Activated CD4-positive, CD25-positive, alpha-beta regulatory T cell treated with anti-CD3 and anti-CD28 coated beads, Interleukin-2, amount 50 U/mL, for 16 hours (primary cell): Measurements from ENCODE around the gene ANAPC1.
"Not testable (repeated sequence)": the region's sequence is repeated elsewhere in the genome, so short reads cannot be mapped to it uniquely, and the experiment has no call there.

Source experiments
- DNase-seq: peaks from one replicate; pipeline ENCODE4 v3.0.0-alpha.2; 2020; ENCODE audit warnings: low read depth, low spot score

Gene ANAPC1

DNA sequence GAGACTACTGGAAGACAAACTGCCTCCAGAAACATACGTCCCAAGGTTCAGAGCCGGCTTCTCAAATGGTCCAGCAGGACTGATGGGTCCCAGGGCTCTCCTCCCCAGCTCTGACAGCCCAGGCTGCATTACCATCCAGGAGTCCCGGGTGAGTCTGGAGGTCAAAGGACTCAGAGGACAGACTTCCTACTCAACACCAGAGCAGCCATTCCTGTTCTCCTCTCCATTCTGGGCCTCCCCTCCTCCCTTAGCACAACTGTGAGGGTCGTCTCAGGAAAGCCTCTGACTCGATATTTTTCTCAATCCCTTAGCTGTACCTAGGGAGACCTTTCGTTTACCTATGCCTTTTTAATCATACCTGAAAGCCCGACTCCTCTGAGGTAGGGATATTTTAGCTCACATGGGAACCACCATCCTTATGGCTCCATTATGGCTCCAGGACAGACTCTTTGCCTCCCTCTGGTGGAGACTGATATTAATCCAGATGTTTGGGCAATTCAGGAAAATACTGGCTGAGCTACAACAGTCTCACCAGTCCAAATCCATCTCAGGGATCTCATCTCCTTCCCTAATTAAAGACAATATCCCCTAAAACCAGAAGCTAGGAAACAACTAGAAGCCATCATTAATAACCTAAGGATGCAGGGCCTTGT lies 70.9 kb downstream of the ANAPC1 start:
- DNase-seq, result not testable (repeated sequence)

DNA sequence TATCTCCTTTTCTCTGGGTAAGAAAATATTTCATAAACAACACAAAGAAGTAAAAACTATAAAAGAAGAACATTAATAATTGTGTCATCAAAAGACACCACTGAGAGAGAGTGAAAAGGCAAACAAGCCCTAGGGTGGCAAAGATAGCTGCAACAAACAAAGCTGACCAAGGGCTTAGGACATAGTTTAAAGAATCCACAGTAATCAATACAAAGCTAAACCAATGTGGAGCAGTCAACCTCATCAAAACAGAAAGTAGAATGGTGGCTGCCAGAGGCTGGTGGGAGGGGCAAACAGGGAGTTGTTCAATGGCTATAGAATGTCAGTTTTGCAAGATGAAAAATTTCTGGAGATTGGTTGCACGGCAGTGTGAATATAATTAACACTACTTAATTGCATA lies 93.4 kb downstream of the ANAPC1 start:
- not testable (repeated sequence) for DNase-seq

DNA sequence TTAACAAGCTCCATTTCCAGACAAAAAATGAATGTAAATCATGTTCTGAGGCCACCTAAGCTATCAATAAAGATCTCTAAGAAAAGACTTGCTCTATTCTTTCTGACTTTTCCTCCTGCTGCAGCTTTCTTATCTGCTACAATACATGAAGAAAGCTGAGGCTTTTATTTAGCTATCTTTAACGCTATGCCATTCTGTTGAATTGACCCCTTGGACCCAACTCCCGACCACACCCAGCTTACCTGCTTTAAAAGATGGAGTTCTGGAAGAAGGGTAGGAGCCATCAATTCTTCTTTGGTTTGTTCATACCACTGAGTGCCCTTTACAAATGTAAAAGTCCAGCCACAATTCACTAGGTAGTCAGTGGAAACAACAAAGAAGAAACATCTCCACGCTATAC lies 99.9 kb downstream of the ANAPC1 start:
- not testable (repeated sequence) for DNase-seq

DNA sequence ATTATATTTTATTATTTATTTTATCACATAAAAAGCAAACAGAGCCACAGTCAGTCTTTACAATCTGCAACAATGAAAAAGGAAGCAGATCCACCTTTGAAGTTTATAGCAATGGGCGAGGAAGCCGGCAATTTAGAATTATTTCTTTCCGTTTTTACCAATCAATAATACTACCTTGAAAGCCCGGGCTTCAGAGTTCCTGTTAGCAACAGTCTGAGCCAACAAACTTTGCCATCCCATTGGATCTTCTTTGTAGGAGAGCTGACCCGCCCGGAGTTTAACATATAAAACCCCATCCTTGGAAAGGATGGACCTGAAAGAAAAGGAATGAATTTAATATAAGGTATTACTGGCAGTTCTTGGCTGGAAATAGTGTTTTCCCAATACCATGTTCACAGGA lies 101.8 kb downstream of the ANAPC1 start:
- DNase-seq, result not testable (repeated sequence)

DNA sequence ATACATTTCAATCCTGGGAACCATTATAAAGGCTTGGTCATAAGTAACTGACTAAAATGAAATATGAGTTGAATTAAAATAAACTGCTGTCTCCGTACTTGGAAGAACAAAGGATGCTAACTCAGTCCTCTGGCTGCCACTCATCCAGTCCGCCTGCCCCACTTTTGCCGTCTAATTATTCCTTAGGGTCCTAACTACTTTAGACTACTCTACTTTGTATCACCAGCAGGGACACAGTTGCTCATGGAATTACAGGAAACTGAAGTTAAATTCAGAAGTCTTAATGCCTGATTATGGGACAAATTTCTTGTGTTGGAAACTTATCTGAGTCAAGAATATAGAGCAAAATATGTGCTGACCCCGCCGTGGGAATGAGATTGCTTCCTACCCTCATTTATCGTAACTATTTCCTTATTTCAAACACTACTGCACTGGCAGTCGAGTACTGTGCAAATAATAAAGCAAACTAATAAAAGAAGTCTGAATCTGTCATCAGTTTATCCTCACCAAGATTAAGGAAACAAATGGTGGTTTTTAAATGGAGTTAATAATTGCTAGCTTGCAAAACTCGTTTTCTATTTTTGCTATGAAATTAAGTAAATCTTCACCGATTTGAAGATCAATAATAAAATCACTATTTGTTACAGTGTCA lies 102.4 kb downstream of the ANAPC1 start:
- DNase-seq, result not testable (repeated sequence)

DNA sequence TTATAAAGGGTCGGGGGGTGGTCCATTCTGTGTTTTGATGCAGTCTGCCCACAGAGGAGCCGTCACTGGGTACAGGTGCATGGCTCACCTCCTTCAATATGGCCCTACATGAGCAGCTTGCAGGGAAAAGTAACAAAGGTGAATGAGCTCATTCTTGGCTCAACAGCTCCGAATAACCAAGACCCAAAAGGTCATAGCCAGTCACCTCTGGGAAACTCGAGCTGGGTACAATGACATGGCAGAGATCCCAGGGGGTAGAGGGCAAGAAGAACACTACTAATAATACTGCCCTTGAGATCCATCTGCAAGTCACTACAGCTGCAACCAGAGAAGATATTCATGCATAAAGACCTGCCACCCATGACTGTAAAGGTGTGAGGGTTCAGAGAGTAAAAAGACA lies 106.8 kb downstream of the ANAPC1 start:
- not testable (repeated sequence) for DNase-seq

DNA sequence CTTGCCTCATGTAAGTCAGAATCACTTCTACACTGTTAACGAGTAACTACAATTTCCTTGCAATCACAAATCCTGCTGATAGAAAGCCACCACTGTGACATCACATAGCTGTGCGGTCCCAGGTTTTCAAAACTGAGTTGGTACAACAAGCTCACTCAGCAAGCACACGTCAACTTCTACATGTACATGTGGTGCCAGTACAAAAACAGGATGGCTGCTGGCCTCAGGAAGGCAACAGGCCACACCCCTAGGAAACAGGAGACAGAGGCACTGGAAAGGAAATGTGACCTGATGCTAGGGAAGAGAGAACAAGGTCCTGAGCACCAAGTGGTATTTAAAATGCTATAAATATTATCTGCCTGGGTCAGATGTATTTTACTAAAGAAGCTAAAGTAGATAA lies 107.7 kb downstream of the ANAPC1 start:
- not testable (repeated sequence) for DNase-seq

DNA sequence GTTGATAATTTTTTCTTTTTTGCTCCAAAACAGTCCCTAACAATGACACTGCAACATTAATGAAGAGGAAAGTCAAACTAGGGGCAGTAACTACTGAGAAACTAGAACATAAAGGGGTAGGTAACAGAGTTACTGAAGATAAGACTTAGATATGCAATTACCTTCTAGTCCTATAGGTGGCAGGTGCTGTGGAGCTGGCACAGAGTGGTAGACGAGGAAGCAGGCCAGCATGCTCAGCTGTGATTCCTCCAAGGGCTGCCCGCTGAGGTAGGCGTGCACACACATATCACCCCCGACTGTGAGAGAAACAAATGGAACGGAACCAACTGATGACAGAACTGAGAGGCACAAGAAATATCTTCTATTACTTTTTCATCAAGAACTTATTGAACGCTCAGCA lies 111.8 kb downstream of the ANAPC1 start:
- not testable (repeated sequence) for DNase-seq

DNA sequence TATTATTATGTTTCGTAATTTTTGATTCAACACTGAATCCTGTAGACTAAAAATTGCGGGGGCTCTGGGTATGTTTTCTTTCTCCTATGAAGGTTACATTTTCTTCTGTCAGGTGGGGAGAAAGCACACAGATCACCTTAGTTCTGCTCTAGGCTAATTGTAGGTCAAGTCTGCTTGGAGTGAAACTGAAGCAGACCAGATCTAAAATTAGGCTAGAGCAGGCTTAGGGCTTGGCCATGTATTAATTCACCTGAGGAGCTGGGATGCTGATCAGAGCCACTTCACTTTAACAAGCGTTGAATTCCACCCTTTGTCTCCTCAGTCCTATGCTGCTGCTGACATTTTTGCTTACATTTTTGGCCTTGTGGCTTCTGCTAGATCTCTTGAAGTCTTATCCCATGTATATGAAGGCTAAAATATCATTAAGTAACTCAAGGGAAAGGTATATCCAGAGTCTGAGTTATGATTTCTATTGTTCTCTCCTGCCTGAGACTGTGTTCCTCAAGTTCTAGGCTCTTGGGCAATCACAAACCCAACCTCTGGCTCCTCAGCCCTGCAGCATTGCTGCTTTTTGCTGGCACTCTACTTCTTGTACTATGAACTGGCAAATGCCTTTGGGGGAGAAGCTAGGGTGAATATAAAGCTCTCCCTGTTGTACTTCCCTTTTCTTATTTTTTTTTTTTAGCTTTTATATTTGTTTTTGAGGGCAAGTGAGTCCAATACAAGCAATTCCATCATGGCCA lies 112.9 kb downstream of the ANAPC1 start:
- DNase-seq, result not testable (repeated sequence)

DNA sequence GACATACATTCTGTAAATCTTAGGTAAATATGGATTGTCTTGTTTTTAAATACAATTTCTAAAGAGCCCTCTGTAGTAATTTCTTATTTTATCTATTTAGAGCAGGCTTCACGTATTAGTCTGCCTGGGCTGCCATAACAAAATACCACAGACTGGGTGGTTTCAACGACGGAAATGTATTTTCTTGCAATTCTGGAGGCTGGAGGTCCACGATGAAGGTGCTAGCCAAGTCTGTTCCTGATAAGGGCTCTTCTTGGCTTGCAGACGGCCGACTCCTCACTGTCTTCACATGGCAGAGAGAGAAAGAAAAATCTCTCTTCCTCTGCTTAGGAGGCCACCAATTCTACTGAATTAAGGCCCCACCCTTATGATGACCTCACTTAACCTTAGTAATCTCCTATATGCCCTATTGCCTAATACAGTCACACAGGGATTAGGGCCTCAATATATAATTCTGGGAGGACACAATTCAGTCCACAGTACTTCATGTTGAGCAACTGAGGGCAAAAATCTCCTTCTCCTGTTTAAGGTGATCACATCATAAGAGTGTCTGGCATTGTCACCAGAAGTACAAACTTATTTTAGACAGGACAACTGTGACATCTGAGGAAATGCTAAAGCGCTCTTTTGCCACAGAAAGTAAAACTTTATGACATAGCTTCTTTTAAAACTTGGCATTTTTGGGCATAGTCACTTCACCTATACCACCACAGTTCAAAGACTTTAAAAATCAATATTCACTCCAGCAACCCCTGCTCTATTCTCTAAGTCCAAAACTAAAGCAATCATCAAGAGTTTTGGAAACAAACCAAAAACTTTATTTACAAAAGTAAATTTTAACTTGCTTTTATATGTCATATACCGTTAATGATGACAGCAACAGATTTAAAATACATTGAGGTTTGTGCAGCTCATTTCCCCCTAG lies 115.5 kb downstream of the ANAPC1 start:
- DNase-seq, result not testable (repeated sequence)

DNA sequence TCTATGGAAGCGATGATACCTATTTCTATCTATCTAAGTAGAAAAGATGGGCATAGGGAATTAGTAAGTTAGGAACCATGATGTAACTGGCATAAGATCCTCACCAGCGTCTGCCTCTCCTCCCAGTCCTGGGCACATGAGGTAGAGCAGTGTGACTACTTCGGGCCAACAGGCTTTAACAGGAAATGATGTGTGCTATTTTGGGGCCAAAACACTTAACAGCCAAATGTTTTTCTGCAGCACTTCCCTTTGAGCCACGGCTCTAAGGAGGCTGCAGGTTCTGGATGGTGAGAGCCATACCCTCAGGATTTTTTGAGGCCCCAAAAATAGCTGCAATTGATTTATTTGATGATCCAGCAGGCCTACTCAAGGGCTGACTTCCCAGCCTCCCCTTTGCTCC lies 116.9 kb downstream of the ANAPC1 start:
- not testable (repeated sequence) for DNase-seq

DNA sequence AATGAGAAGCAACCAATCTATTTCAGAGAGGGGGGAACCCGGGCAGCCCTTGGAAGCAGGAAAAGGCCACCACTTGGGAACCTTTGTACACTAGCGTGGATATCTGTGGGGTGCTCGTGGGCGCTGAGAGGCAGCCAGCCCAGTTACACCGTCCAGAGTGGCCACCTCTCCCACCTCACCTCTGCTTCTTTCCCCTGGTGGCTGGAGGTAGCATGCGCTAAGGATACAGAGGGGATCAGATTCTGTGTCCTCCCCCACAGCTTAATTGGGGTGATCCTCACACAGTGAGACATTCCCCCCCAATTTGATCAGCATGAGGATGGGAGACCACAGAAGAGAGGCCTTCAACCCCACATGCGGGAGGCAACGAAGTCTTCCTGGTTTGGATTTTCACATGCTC lies 117.7 kb downstream of the ANAPC1 start:
- DNase-seq, result not testable (repeated sequence)

DNA sequence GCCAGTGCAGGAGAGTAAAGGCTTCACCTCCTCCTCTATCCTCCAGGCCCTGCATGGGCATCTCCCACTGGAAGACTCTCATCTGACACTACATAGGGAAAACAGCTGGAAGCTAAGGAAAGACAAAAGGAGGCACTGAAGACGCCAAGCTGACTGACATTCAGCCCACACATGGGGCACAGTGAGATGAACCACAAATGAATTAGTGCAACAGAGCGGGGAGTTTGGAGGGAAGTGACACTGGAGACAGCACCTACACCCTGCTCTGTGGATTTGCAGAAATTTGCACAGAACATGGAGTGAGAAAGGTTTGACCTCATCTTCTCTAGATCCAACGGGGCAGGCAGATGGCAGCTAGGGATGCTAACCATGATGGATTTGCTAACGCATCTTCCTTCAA lies 119.8 kb downstream of the ANAPC1 start:
- not testable (repeated sequence) for DNase-seq

DNA sequence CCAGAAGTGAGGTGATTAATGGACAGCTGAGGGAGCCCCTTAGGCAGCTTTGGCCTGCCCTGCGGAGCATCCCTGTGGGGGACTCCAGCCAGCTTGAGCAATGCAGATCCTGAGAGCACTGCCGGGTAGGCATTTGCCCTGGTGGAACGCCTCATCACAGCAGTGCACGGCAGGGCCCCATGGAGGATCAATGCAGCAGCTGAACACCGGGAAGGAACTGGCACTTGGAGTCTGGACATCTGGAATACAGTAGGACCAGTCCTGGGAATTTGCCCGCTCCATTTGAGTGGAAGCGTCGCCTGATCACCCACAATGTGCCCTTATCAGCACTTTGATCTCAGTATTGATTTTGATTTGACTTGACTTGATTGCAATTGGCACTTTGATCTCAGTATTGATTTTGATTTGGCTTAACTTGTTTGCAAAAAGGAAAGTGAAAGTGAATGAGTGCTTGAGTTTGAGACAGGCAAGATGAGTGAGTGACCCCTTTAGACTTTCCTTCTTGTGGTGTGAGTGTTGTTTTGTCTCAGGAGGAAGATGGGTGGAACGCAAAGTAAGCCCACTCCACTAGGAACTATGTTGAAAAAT lies 123.2 kb downstream of the ANAPC1 start:
- DNase-seq, result not testable (repeated sequence)

DNA sequence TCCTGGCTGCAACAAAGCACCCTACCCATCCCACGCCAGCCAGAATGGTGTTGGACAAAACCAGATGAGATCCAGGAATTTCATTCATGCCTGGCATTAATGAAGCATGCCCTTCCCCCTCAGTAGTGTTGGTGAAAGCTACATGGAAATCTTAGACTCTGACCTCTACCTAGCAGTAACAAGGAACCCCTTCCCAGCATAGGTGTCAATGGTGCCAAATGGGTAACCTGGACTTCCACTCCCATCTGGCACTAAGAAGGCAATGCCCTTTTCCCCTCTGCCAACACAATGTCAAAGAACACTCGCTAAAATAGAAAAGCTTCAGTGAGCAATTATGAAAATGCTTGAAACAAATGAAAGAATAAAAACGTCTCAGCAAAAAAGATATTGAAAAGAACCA lies 131.5 kb downstream of the ANAPC1 start:
- DNase-seq, result not testable (repeated sequence)

DNA sequence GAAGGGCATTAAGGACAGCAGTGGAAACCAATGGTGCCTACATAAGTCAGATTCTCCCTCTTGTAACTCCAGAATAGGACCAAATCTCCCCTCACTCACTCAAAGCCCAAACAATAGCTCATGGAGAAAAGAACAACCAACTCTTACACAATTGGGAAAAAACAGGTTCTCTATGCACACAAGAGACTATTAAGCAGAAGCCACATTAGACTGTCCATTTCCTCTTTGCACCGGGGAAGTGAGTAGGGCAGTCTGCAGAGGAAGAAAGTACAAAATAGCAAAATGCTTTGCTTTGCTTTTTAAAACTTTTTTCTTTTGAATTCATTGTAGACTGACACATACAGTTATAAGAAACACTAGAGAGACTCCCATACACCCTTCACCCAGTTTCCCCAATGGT lies 133.4 kb downstream of the ANAPC1 start:
- not testable (repeated sequence) for DNase-seq

DNA sequence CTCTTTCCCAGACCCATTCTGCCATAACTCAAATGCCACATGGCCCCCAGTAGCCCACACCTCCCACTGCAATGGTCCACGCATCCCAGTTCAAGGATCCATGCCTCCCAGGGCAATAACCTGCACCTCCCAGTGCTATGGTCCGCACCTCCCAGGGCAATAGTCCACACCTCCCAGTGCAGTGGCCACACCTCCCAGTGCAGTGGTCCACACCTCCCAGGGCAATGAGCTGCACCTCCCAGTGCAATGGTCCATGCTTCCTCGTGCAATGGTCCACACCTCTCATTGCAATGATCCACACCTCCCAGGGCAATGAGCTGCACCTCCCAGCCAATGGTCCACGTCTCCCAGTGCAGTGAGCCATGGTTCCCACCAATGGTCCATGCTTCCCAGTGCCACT lies 135.6 kb downstream of the ANAPC1 start:
- DNase-seq, result not testable (repeated sequence)

DNA sequence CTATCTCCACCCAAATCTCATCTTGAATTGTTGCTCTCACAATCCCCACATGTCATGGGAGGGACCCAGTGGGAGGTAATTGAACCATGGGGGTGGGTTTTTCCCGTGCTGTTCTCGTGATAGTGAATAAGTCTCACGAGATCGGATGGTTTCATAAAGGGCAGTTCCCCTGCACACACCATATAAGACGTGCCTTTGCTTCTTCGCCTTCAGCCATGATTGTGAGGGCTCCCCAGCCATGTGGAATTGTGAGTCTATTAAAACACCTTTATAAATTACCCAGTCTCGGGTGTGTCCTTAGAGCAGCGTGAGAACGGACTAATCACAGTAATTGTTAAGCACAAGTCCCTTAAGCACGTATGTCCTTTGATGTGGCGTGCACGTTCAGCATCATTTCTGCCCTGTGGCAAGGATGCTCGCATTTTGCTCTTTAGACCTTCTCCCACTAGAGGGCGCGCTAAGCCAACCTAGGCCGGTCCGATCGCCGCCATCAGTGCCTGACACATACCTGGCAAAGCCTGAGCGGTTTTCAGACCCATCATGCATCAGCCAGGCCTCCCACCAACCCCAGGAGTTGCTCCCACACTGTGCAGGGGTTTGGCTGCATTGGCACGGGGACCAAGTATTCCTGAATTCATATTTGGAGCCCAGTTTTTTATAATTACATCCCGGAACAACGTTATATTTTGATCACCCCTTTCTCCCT lies 136.4 kb downstream of the ANAPC1 start:
- DNase-seq, result peak; percentile 35

DNA sequence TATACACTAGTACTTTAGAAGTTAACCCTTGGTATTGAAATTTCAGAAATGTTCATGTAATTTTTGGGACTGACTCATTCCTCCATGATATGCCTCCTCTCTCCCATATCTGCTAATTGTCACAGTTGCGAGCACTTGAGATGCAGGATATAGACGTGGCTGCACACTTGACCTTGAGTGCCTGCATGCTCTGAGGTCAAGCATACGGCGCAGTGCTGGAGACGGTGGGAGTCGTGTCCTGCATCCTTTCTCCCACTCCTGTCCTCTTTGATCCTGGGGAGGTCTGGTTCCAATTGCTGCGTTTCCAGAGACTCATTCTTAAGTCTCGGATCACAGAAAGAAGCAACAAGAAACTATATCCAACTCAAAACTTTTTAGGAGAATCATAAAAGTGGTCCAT lies 139.2 kb downstream of the ANAPC1 start:
- not testable (repeated sequence) for DNase-seq

DNA sequence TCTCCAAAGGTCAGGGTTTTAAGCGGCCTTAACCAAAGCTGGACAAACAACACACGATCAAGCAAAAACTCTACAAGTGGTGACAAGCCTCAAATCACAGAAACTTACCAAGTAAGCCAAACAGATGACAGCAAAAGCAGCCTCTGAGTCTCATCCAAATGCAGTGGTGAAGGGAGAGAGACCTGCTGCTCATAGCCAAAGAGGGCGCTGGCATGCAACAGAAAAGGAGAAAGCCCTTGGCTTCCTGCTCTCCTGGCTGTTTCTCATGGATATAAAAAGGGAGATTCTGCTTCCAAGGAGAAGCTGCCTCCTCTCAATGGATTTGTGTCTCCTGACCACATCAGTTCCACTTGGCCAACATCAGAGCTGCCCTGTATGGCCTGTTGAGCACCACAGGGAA lies 142.5 kb downstream of the ANAPC1 start:
- DNase-seq, result not testable (repeated sequence)
